ENCODE measurements around the gene KBTBD13.
A peak's percentile ranks its signal among the peaks of the same experiment; 100 is the strongest.

Gene KBTBD13

DNA sequence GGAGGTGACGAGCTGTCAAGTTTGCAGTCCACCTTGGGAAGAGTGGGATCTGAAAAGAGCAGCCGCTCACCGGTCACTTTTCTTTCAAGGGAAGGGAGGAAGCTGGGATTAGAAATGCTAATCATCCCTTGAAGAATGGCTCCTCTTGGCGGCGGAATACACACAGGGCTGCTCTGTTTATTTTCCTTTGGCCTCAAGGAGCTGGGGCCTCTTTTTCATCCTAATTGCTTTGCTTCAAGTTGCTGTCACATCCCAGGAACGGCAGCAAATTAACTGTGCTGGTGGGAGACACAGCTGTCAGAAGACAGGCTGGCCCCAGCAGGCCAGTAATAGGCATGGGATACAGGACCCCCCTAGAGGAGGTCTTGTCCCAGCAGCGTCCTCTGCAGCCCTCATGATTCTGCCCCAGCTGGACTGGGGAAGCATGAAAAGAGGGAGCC, 6.7 kb downstream of the KBTBD13 start:
- TF ChIP-seq, protein P1, sequence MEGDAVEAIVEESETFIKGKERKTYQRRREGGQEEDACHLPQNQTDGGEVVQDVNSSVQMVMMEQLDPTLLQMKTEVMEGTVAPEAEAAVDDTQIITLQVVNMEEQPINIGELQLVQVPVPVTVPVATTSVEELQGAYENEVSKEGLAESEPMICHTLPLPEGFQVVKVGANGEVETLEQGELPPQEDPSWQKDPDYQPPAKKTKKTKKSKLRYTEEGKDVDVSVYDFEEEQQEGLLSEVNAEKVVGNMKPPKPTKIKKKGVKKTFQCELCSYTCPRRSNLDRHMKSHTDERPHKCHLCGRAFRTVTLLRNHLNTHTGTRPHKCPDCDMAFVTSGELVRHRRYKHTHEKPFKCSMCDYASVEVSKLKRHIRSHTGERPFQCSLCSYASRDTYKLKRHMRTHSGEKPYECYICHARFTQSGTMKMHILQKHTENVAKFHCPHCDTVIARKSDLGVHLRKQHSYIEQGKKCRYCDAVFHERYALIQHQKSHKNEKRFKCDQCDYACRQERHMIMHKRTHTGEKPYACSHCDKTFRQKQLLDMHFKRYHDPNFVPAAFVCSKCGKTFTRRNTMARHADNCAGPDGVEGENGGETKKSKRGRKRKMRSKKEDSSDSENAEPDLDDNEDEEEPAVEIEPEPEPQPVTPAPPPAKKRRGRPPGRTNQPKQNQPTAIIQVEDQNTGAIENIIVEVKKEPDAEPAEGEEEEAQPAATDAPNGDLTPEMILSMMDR (IDR thresholded peaks at IDR 0.05; ENCODE audit: control insufficient read depth, extremely low read depth, insufficient read depth), result no peak
- no peak overlapping the region for H3K4me3 ChIP-seq (ENCODE audit: low read depth, low read length)
- no peak for DNase-seq (ENCODE audit: low read depth)

DNA sequence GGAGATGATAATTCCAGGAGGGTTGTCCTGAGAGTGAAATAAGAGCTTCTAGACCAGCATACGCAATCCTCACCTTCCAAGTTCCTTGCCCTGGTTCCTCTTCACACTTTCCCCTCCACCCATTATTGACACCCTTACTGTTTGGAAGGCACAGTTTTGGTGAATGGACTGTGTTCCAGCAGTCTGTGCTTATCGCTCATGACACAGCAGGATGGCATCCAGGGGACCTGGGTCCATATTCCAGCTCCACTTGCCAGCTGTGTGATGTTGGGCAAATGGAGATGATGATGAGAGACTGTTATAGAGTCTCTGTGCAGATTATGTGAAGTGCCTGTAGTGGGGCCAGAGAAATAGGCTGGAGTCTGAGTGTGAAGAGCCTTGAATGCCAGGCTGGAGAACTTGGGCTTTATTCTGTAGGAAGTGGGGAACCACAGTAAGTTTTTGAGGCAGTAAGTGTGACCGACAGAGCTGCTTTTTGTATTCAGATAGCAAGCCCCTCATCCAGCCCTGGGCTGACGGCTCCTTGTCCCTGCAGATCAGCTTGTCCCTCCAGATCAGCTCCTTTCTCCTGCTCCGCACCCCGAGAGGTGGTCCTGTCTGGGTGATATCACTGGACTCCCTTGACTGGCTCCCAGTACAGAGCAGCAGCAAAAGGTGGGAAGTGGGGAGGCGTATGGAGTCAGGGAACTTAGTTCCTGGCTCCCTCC, 8.1 kb downstream of the KBTBD13 start:
- no peak overlapping the region for H3K4me3 ChIP-seq (ENCODE audit: low read depth, low read length)
- TF ChIP-seq, protein P1 (IDR thresholded peaks at IDR 0.05; ENCODE audit: control insufficient read depth, extremely low read depth, insufficient read depth), result no peak
- DNase-seq (ENCODE audit: low read depth), result no peak

DNA sequence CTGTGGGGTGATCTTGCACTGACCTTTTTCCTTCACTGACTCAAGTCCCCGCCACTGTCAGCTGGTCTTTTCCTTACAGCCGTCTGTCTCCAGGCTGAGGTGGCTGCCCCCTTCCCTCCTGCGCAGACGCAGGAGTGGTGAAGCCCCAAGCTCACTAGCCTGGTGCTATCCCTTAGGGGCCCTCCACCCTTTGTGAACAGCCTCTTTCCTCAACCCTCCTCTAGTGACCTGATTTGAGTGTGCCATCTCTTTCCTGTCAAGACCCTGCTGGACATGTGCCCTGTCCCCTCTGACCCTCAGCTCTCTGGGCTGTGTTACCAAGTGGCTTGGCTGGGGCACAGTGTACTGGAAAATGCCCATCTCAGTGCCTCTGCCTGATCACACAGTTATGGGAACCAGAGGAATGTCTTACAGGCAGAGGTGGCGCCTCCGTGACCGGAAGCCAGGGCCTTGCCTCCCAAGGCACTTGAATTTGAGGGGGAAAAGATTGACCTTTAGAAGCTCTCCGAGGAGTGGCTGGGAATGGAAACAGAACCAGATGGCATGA, 8.7 kb downstream of the KBTBD13 start:
- DNase-seq (ENCODE audit: low read depth), result no peak
- H3K4me3 ChIP-seq (ENCODE audit: low read depth, low read length), result no peak overlapping the region
- TF ChIP-seq, protein P1 (IDR thresholded peaks at IDR 0.05; ENCODE audit: control insufficient read depth, extremely low read depth, insufficient read depth), result no peak

DNA sequence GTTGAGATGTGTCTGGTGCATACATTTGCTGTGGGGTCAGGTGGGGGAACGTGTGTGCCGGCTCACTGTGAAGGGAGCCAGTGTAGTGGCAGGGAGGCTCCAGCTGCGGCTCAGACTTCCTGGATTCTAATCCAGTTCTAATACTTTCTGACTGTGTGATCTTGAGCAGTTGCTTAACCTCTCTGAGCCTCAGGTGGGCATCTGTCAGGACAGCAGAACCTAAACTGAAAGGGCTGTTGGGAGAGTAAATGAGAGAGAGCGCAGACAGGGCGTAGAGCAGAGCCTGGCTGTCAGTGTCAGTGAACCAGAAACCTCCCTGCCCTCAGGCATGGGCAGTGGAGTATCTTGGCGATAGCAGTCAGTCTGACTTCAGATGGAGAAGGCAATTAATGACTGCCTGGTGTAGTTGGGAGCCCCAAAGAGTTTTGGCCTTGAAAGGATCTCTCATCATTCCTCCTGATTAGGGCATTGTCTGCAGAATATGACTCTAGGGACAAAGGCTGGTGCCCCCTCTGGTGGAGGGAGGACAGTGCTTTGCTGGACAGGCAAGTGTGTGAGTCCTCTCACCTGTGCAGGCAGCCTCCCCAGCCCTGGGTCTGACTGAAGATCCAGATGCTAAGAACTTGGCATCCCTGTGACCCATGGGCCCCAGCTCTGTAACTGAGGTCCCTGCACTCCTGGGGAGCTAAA, 9.6 kb downstream of the KBTBD13 start:
- peak; percentile 3 for DNase-seq (ENCODE audit: low read depth)

DNA sequence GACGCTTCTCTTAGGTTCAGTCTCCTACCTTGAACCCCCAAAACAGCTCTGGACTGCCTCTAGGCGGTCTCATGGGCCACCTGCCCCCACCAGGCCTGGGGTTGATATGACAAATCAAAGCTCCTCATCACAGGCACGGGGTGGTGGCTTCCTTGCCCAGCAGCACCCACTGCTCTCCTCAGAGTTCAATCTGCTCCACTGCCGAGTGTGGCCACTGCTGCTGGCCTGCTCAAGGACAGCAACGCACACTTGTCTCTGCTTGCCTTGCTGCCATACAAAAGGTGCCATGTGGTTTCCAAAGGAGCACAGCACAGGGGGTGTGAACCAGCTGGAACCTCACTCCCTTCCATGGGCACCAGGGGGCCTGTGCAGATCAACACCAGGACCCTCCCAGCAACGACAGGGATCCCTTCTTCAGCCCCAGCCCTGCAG, 10.2 kb downstream of the KBTBD13 start:
- no peak for DNase-seq (ENCODE audit: low read depth)
- TF ChIP-seq, protein P1 (IDR thresholded peaks at IDR 0.05; ENCODE audit: control insufficient read depth, extremely low read depth, insufficient read depth), result no peak
- H3K4me3 ChIP-seq (ENCODE audit: low read depth, low read length), result no peak overlapping the region

More for the DNA sequence above, 9.6 kb downstream of the KBTBD13 start:
- TF ChIP-seq, protein P1 (IDR thresholded peaks at IDR 0.05; ENCODE audit: control insufficient read depth, extremely low read depth, insufficient read depth), result peak; percentile 51
- H3K4me3 ChIP-seq (ENCODE audit: low read depth, low read length), result no peak overlapping the region

DNA sequence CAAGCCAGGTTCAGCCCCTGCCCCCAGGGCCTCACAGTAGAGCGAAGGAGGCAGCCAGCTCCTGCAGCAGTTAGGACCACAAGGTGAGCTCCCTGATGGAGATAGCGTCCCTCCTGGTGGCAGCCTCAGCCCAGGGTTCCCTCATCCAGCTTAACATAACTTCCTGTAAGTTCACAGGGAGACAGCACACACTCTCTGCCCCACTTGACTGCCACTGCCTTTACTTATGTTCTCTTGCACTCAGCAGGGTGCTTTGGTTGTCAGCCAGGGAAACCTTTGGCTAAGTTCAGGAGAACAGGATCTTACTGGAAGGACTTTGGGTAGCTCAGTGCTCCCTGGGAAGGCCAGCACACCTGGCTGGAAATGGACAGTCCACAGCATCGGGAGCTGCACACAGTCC, 10.9 kb downstream of the KBTBD13 start:
- H3K4me3 ChIP-seq (ENCODE audit: low read depth, low read length), result no peak overlapping the region
- TF ChIP-seq, protein P1 (IDR thresholded peaks at IDR 0.05; ENCODE audit: control insufficient read depth, extremely low read depth, insufficient read depth), result no peak
- DNase-seq (ENCODE audit: low read depth), result peak; percentile 74

Measured in LNCaP clone FGC (cell line).